HepG2 (cell line): ENCODE results near the gene KCNG4. TPM values are rescaled to one million over a fixed set of nuclear protein-coding genes. Genes with fewer than 3 reads are reported as not detected.

Source experiments
- AHR ChIP-seq: IDR thresholded peaks from 2 replicates; pipeline ENCODE4 v1.6.1; 2018; ENCODE audit warnings: missing genetic modification reagents, missing compliant biosample characterization
- EED ChIP-seq: sonication (generic); formaldehyde crosslinking; IDR thresholded peaks from 2 replicates; pipeline ENCODE4 v1.5.0; 2020; ENCODE audit warnings: mild to moderate bottlenecking, missing genetic modification reagents
- FOSL1 ChIP-seq: sonication (generic); formaldehyde crosslinking; IDR thresholded peaks from 2 replicates; pipeline ENCODE4 v1.9.0; 2021; ENCODE audit warnings: missing genetic modification reagents, borderline replicate concordance
- GATAD2A ChIP-seq: IDR thresholded peaks from 2 replicates; pipeline ENCODE4 v1.6.1; 2016
- IKZF4 ChIP-seq: sonication (generic); formaldehyde crosslinking; IDR thresholded peaks from 2 replicates; pipeline ENCODE4 v1.5.1; 2020; ENCODE audit warnings: borderline replicate concordance, mild to moderate bottlenecking, low read depth, missing genetic modification reagents; ENCODE audit errors: not compliant biosample characterization
- ISL2 ChIP-seq: sonication (generic); formaldehyde crosslinking; IDR thresholded peaks from 2 replicates; pipeline ENCODE4 v1.5.0; 2020; ENCODE audit warnings: missing genetic modification reagents
- KLF9 ChIP-seq: IDR thresholded peaks from 2 replicates; pipeline ENCODE4 v1.6.1; 2016; ENCODE audit warnings: low read depth
- MYNN ChIP-seq: sonication (generic); formaldehyde crosslinking; IDR thresholded peaks from 2 replicates; pipeline ENCODE4 v1.4.0; 2020; ENCODE audit warnings: mild to moderate bottlenecking, low read depth, missing genetic modification reagents
- PCBP2 ChIP-seq: fragments of 200-400 bp; formaldehyde crosslinking; optimal IDR thresholded peaks from 2 replicates; pipeline ENCODE3; 2018; ENCODE audit warnings: low read length, low read depth; ENCODE audit not compliant: poor library complexity, severe bottlenecking
- SKI ChIP-seq: fragments of 450-650 bp; IDR thresholded peaks from one replicate; pipeline ENCODE4 v1.6.1; 2018; ENCODE audit warnings: mild to moderate bottlenecking; ENCODE audit not compliant: partially characterized antibody
- SOX13 ChIP-seq, 3 experiments: fragments of 450-650 bp in 1 of 3; sonication (generic) in 1 of 3; formaldehyde crosslinking in 1 of 3; IDR thresholded peaks in 2 of 3; conservative IDR thresholded peaks in 1 of 3; 2 replicates each; pipeline versions ENCODE4 v1.5.0 to v1.6.1; 2016 to 2020; ENCODE audit warnings: antibody characterized with exemption in 1 of 3, mild to moderate bottlenecking in 1 of 3, missing compliant biosample characterization in 1 of 3, missing genetic modification reagents in 1 of 3, moderate library complexity in 1 of 3
- SP2 ChIP-seq: sonication (generic); formaldehyde crosslinking; IDR thresholded peaks from 2 replicates; pipeline ENCODE4 v1.5.1; 2020; ENCODE audit warnings: mild to moderate bottlenecking, missing genetic modification reagents
- SPEN ChIP-seq: sonication (generic); formaldehyde crosslinking; IDR thresholded peaks from 2 replicates; pipeline ENCODE4 v1.5.1; 2020; ENCODE audit warnings: low read depth, mild to moderate bottlenecking, missing genetic modification reagents
- ZNF225 ChIP-seq: sonication (generic); formaldehyde crosslinking; IDR thresholded peaks from 2 replicates; pipeline ENCODE4 v1.4.0; 2020; ENCODE audit warnings: mild to moderate bottlenecking, missing genetic modification reagents
- ZNF256 ChIP-seq: sonication (generic); formaldehyde crosslinking; conservative IDR thresholded peaks from 2 replicates; pipeline ENCODE4 v1.4.0; 2020; ENCODE audit warnings: missing genetic modification reagents
- ZNF350 ChIP-seq: sonication (generic); formaldehyde crosslinking; IDR thresholded peaks from 2 replicates; pipeline ENCODE4 v1.4.0; 2020; ENCODE audit warnings: mild to moderate bottlenecking, low read depth, missing genetic modification reagents, borderline replicate concordance
- ZNF563 ChIP-seq: sonication (generic); formaldehyde crosslinking; IDR thresholded peaks from 2 replicates; pipeline ENCODE4 v1.8.0; 2022; ENCODE audit warnings: mild to moderate bottlenecking, moderate library complexity, missing genetic modification reagents
- ZNF713 ChIP-seq: sonication (generic); formaldehyde crosslinking; IDR thresholded peaks from 2 replicates; pipeline ENCODE4 v1.4.0; 2020; ENCODE audit warnings: mild to moderate bottlenecking, missing genetic modification reagents
- polyA plus RNA-seq, 8 experiments: library from polyadenylated mRNA; depleted of rRNA in 3 of 8; stranded (reverse) in 7 of 8; unstranded in 1 of 8; fragments of >200 nt; fragmentation: Illumina TruSeq in 4 of 8; extraction: Trizol in 4 of 8; gene quantifications; 2 replicates each; pipeline versions ENCODE4 v1.2.1 to v1.2.3, GENCODE V29; 2011 to 2016; ENCODE audit warnings: low read depth in 4 of 8, missing spikeins in 1 of 8, mixed read lengths in 1 of 8; ENCODE audit not compliant: insufficient read depth in 1 of 8
- total RNA-seq, 5 experiments: library from RNA; depleted of rRNA; stranded (reverse); fragments of >200 nt; fragmentation: Illumina TruSeq; extraction: Trizol; gene quantifications; 2 replicates each; pipeline ENCODE4 v1.2.3, GENCODE V29; 2016; ENCODE audit warnings: low read depth in 1 of 5
- TF ChIP-seq, protein P1 (sequence below): sonication (generic); formaldehyde crosslinking; IDR thresholded peaks from 2 replicates; pipeline ENCODE4 v1.4.0; 2020; ENCODE audit warnings: missing genetic modification reagents, borderline replicate concordance
- TF ChIP-seq, protein P2 (sequence below): sonication (generic); formaldehyde crosslinking; IDR thresholded peaks from 2 replicates; pipeline ENCODE4 v1.5.0; 2020; ENCODE audit warnings: mild to moderate bottlenecking, missing genetic modification reagents, borderline replicate concordance
- TF ChIP-seq, protein P3 (sequence below): sonication (generic); formaldehyde crosslinking; IDR thresholded peaks from 2 replicates; pipeline ENCODE4 v1.8.1; 2023; ENCODE audit warnings: mild to moderate bottlenecking, moderate library complexity, missing genetic modification reagents
- TF ChIP-seq, protein P4 (sequence below): sonication (generic); formaldehyde crosslinking; IDR thresholded peaks from 2 replicates; pipeline ENCODE4 v1.5.0; 2020; ENCODE audit warnings: missing genetic modification reagents

Gene KCNG4
- total and polyA plus RNA-seq, 2 of the 13 experiments (the other 11 are each of a cell fraction or from before 2014, with no cell fraction given): not detected

DNA sequence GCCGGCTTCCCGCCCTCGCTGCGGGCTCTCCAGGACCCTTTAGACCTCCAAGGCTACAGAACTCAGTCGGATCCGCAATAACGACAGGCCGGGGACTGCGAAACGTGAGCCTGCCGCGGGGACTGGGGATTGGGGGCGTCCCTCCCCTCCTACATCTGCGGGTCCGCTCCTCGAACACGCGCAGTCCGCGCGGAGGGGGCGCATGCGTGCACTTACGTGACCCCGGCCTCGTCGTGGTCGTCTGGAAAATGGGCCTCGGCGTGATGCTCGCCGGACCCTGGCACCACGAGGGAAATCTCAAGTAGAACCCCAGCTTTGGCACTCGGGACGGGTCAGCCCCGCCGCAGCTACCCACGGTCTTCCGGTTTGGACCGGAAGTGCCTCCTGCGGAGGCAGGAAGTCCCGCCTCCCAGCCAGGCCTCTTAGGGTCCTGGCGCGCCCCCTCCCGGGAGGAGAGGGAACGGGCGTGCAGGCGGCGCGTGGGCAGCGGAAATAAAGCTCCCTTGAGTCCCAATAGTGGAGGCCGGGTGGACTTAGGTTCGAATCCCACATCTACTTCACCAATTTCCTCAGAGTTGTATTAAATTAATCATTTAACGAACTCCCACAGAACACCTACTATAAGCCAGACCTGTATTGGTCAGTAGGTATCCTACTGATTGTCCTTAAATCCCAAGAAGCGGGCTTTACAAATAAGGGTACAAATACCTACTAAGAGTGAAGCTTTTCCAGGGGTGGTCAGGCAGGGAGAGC lies 53.0 kb downstream of the KCNG4 start, which contains the start of gene TAF1C (continued):
- TF ChIP-seq, protein P1, sequence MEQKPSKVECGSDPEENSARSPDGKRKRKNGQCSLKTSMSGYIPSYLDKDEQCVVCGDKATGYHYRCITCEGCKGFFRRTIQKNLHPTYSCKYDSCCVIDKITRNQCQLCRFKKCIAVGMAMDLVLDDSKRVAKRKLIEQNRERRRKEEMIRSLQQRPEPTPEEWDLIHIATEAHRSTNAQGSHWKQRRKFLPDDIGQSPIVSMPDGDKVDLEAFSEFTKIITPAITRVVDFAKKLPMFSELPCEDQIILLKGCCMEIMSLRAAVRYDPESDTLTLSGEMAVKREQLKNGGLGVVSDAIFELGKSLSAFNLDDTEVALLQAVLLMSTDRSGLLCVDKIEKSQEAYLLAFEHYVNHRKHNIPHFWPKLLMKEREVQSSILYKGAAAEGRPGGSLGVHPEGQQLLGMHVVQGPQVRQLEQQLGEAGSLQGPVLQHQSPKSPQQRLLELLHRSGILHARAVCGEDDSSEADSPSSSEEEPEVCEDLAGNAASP (CRISPR knock-in tag): peak; percentile 76
- TF ChIP-seq ZNF350 (CRISPR knock-in tag) (peak; percentile 62; the same call in 1 of the 2 replicates), IKZF4 (CRISPR knock-in tag) (peak; percentile 77), ZNF713 (no peak), SP2 (peak; percentile 98), AHR (CRISPR knock-in tag) (peak; percentile 90), MYNN (no peak), PCBP2 (no peak), EED (CRISPR knock-in tag) (0 out of 2 replicates have a peak, but pooled peaks have one; percentile 25), KLF9 (CRISPR knock-in tag) (peak; percentile 70; the same call in 1 of the 2 replicates), ZNF256 (peak; percentile 87; the same call in 1 of the 2 replicates), ZNF225 (peak; percentile 74), SOX13 (IDR thresholded peaks at IDR 0.05) (no peak), SOX13 (CRISPR knock-in tag; conservative IDR thresholded peaks at IDR 0.05 in 1 of 2, IDR thresholded peaks at IDR 0.05 in 1 of 2) (0 out of 4 replicates have a peak, but pooled peaks of 1 of the 2 experiments have one; percentile 19), ZNF563 (CRISPR knock-in tag) (peak; percentile 68; the same call in 1 of the 2 replicates), SKI (peak; percentile 51), SPEN (peak; percentile 99), GATAD2A (CRISPR knock-in tag) (peak; percentile 62; the same call in 1 of the 2 replicates), ISL2 (CRISPR knock-in tag) (peak; percentile 75), FOSL1 (CRISPR knock-in tag) (peak; percentile 26; the same call in 1 of the 2 replicates)
- TF ChIP-seq, protein P2, sequence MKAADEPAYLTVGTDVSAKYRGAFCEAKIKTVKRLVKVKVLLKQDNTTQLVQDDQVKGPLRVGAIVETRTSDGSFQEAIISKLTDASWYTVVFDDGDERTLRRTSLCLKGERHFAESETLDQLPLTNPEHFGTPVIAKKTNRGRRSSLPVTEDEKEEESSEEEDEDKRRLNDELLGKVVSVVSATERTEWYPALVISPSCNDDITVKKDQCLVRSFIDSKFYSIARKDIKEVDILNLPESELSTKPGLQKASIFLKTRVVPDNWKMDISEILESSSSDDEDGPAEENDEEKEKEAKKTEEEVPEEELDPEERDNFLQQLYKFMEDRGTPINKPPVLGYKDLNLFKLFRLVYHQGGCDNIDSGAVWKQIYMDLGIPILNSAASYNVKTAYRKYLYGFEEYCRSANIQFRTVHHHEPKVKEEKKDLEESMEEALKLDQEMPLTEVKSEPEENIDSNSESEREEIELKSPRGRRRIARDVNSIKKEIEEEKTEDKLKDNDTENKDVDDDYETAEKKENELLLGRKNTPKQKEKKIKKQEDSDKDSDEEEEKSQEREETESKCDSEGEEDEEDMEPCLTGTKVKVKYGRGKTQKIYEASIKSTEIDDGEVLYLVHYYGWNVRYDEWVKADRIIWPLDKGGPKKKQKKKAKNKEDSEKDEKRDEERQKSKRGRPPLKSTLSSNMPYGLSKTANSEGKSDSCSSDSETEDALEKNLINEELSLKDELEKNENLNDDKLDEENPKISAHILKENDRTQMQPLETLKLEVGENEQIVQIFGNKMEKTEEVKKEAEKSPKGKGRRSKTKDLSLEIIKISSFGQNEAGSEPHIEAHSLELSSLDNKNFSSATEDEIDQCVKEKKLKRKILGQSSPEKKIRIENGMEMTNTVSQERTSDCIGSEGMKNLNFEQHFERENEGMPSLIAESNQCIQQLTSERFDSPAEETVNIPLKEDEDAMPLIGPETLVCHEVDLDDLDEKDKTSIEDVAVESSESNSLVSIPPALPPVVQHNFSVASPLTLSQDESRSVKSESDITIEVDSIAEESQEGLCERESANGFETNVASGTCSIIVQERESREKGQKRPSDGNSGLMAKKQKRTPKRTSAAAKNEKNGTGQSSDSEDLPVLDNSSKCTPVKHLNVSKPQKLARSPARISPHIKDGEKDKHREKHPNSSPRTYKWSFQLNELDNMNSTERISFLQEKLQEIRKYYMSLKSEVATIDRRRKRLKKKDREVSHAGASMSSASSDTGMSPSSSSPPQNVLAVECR (CRISPR knock-in tag): peak; percentile 96
- TF ChIP-seq, protein P3, sequence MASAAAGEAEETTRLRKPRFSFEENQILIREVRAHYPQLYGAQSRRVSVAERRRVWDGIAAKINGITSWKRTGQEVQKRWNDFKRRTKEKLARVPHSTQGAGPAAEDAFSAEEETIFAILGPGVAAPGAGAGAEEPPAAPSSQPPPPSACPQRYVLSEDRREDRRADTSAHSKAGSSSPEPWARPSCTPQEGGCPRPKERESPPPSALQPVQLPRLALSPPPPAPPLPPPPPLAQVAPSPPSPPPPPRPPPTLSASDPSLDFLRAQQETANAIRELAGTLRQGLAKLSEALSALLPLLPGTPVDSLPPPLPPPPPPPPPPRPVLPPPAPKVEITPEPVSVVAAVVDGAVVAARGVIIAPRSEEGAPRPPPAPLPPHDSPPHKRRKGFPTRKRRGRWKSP (CRISPR knock-in tag): peak; percentile 61; the same call in 1 of the 2 replicates
- TF ChIP-seq, protein P4, sequence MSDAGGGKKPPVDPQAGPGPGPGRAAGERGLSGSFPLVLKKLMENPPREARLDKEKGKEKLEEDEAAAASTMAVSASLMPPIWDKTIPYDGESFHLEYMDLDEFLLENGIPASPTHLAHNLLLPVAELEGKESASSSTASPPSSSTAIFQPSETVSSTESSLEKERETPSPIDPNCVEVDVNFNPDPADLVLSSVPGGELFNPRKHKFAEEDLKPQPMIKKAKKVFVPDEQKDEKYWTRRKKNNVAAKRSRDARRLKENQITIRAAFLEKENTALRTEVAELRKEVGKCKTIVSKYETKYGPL (CRISPR knock-in tag): no peak
